CD4-positive, alpha-beta memory T cell (primary cell): Measurements from ENCODE around the gene PRKCD. TPM values are rescaled to one million over a fixed set of nuclear protein-coding genes. Genes with fewer than 3 reads are reported as not detected.
A peak's percentile ranks its signal among the peaks of the same experiment; 100 is the strongest.

Source experiments
- CTCF ChIA-PET: fragments of 350-600 bp; sonication (Branson Sonifier 250); formaldehyde crosslinking; loops from one replicate; lab custom pipeline; 2021; ENCODE audit warnings: inconsistent platforms; ENCODE audit not compliant: partially characterized antibody; lab: Charles Lee
- POLR2A ChIA-PET: fragments of 350-600 bp; sonication (Branson Sonifier 250); formaldehyde crosslinking; loops from one replicate; lab custom pipeline; 2021; ENCODE audit not compliant: partially characterized antibody; lab: Charles Lee
- DNase-seq, 5 donors: peaks; one replicate each; pipeline versions ENCODE4 v3.0.0 to v3.0.0-alpha.2; 2020 to 2022; ENCODE audit warnings: mixed read lengths in 1 of 5
- H3K27ac ChIP-seq: one replicate; pipeline ENCODE4 v1.7.0; 2013; ENCODE audit warnings: low read depth, low read length
- H3K27me3 ChIP-seq: 2 replicates; pipeline ENCODE4 v1.7.0; 2013; ENCODE audit warnings: mild to moderate bottlenecking, low read length, moderate library complexity; ENCODE audit not compliant: insufficient read depth
- H3K36me3 ChIP-seq: 2 replicates; pipeline ENCODE4 v1.7.0; 2013; ENCODE audit warnings: mild to moderate bottlenecking, low read length, moderate library complexity; ENCODE audit not compliant: insufficient read depth
- H3K4me1 ChIP-seq: 2 replicates; pipeline ENCODE4 v1.7.0; 2013; ENCODE audit warnings: mild to moderate bottlenecking, low read length, moderate library complexity; ENCODE audit not compliant: insufficient read depth
- H3K4me3 ChIP-seq, 2 donors: one replicate each; pipeline ENCODE4 v1.7.0; 2013; ENCODE audit warnings: low read length in 2 of 2, mild to moderate bottlenecking in 1 of 2
- H3K9me3 ChIP-seq, 2 donors: one replicate each; pipeline ENCODE4 v1.7.0; 2013; ENCODE audit warnings: low read length in 2 of 2, control low read depth in 1 of 2; ENCODE audit not compliant: control insufficient read depth in 1 of 2
- H3K27ac Mint-ChIP-seq, 7 donors: one replicate each; pipeline ENCODE4 v1.8.0; 2020 to 2021; ENCODE audit warnings: mixed read lengths in 7 of 7, mild to moderate bottlenecking in 6 of 7, inconsistent platforms in 3 of 7, moderate library complexity in 3 of 7
- H3K27me3 Mint-ChIP-seq, 2 donors: one replicate each; pipeline ENCODE4 v1.8.0; 2020 to 2021; ENCODE audit warnings: mixed read lengths in 2 of 2
- H3K36me3 Mint-ChIP-seq, 2 donors: one replicate each; pipeline ENCODE4 v1.8.0; 2020 to 2021; ENCODE audit warnings: mixed read lengths in 2 of 2, inconsistent platforms in 1 of 2, mild to moderate bottlenecking in 1 of 2
- H3K4me1 Mint-ChIP-seq, 4 donors: one replicate each; pipeline ENCODE4 v1.8.0; 2020 to 2021; ENCODE audit warnings: mixed read lengths in 4 of 4, mild to moderate bottlenecking in 1 of 4
- H3K4me3 Mint-ChIP-seq, 8 donors: one replicate each; pipeline ENCODE4 v1.8.0; 2020 to 2021; ENCODE audit warnings: mixed read lengths in 8 of 8, mild to moderate bottlenecking in 7 of 8, moderate library complexity in 6 of 8, inconsistent platforms in 3 of 8
- H3K9me3 Mint-ChIP-seq, 8 donors: one replicate each; pipeline ENCODE4 v1.8.0; 2020 to 2021; ENCODE audit warnings: mixed read lengths in 8 of 8, mild to moderate bottlenecking in 5 of 8, inconsistent platforms in 3 of 8, moderate library complexity in 1 of 8
- intact Hi-C: fragments of 100-400 bp; cut with micrococcal nuclease; formaldehyde crosslinking; loops from one replicate; pipeline ENCODE4 v1.15.1; 2023
- polyA plus RNA-seq, 2 donors: library from polyadenylated mRNA; unstranded; fragments of 300-500 nt; fragmentation: Illumina TruSeq; gene quantifications; one replicate each; pipeline ENCODE4 v1.2.3, GENCODE V29; 2021
- total RNA-seq, 2 experiments: library from RNA; stranded (reverse); gene quantifications; one replicate each; pipeline ENCODE4 v1.2.3, GENCODE V29; 2021

The PRKCD gene
- total and polyA plus RNA-seq, 4 experiments from 2014 or later = 6.6 to 26.4 (median 16.1) TPM

- Histone ChIP-seq H3K36me3 (peaks cover 19% of the 10 kb centered on the region), H3K27me3 (no peaks in the 10 kb centered on the region), H3K4me3 (no peak overlapping the region), H3K9me3 (no peaks in the 10 kb centered on the region), H3K27ac (no peak overlapping the region), H3K4me1 (no peaks in the 10 kb centered on the region)
- Mint-ChIP-seq H3K27ac (peak overlapping the region in 1 of 7 donors; percentile 25), H3K9me3 (peaks cover 0 to 3% (median 0%) of the 10 kb centered on the region in 8 donors), H3K27me3 (no peaks in the 10 kb centered on the region), H3K4me3 (no peak overlapping the region), H3K4me1 (no peaks in the 10 kb centered on the region), H3K36me3 (peaks cover 22 to 69% of the 10 kb centered on the region in 2 donors)
- DNase-seq = no peak
- ChIA-PET POLR2A (no interaction called here), CTCF (interaction anchor here (0.7 kb wide), 1 partner anchor 72 kb away, joined by 3 read pairs; no protein-coding TSS in a partner anchor)
- intact Hi-C loops = no loop called here
Measured at GRCh38 chr3:53186726-53187125, 25.7 kb downstream of the PRKCD start.

- H3K4me1 Mint-ChIP-seq = no peaks in the 10 kb centered on the region
- DNase-seq = no peak
- peak overlapping the region in 1 of 7 donors; percentile 68 for H3K27ac Mint-ChIP-seq
- no peaks in the 10 kb centered on the region for H3K9me3 ChIP-seq
- intact Hi-C loops = no loop called here
- no peak overlapping the region for H3K27ac ChIP-seq
- H3K4me3 Mint-ChIP-seq = peak overlapping the region in 1 of 8 donors; percentile 60
- H3K4me1 ChIP-seq = no peaks in the 10 kb centered on the region
- ChIA-PET POLR2A (no interaction called here), CTCF (interaction anchor here (0.7 kb wide), 1 partner anchor 73 kb away, joined by 3 read pairs; no protein-coding TSS in a partner anchor)
- peaks cover 28 to 65% of the 10 kb centered on the region in 2 donors for H3K36me3 Mint-ChIP-seq
- no peaks in the 10 kb centered on the region for H3K27me3 Mint-ChIP-seq
- H3K4me3 ChIP-seq = no peak overlapping the region
- H3K27me3 ChIP-seq = no peaks in the 10 kb centered on the region
- peaks cover 0 to 3% (median 0%) of the 10 kb centered on the region in 8 donors for H3K9me3 Mint-ChIP-seq
- H3K36me3 ChIP-seq = peaks cover 18% of the 10 kb centered on the region
Measured at GRCh38 chr3:53187430-53187829, 26.4 kb downstream of the PRKCD start.

GRCh38 chr3:53188136-53188685 lies 27.2 kb downstream of the PRKCD start:
- H3K27ac Mint-ChIP-seq = no peak overlapping the region
- Histone ChIP-seq H3K27ac (no peak overlapping the region), H3K27me3 (no peaks in the 10 kb centered on the region), H3K4me3 (no peak overlapping the region), H3K4me1 (no peaks in the 10 kb centered on the region), H3K9me3 (no peaks in the 10 kb centered on the region), H3K36me3 (peaks cover 16% of the 10 kb centered on the region)
- ChIA-PET POLR2A (no interaction called here), CTCF (no interaction called here)
- H3K4me1 Mint-ChIP-seq = peaks cover 0 to 1% (median 0%) of the 10 kb centered on the region in 4 donors
- DNase-seq = no peak
- peaks cover 25 to 63% of the 10 kb centered on the region in 2 donors for H3K36me3 Mint-ChIP-seq
- no peak overlapping the region for H3K4me3 Mint-ChIP-seq
- H3K27me3 Mint-ChIP-seq = no peaks in the 10 kb centered on the region
- intact Hi-C loops = no loop called here
- peaks cover 0 to 3% (median 0%) of the 10 kb centered on the region in 8 donors for H3K9me3 Mint-ChIP-seq

- H3K9me3 Mint-ChIP-seq = peaks cover 0 to 3% (median 0%) of the 10 kb centered on the region in 8 donors
- CTCF ChIA-PET = no interaction called here
- peaks cover 25 to 60% of the 10 kb centered on the region in 2 donors for H3K36me3 Mint-ChIP-seq
- Histone ChIP-seq H3K27ac (no peak overlapping the region), H3K9me3 (no peaks in the 10 kb centered on the region), H3K4me1 (no peaks in the 10 kb centered on the region), H3K4me3 (no peak overlapping the region), H3K36me3 (peaks cover 16% of the 10 kb centered on the region), H3K27me3 (no peaks in the 10 kb centered on the region)
- intact Hi-C loops = no loop called here
- POLR2A ChIA-PET = no interaction called here
- no peak overlapping the region for H3K4me3 Mint-ChIP-seq
- H3K4me1 Mint-ChIP-seq = peaks cover 0 to 1% (median 0%) of the 10 kb centered on the region in 4 donors
- no peaks in the 10 kb centered on the region for H3K27me3 Mint-ChIP-seq
- H3K27ac Mint-ChIP-seq = no peak overlapping the region
- DNase-seq = no peak
Measured at GRCh38 chr3:53188720-53189119, 27.7 kb downstream of the PRKCD start.

- intact Hi-C loops = no loop called here
- Mint-ChIP-seq H3K27me3 (no peaks in the 10 kb centered on the region), H3K4me3 (no peak overlapping the region), H3K4me1 (peaks cover 0 to 1% (median 0%) of the 10 kb centered on the region in 4 donors), H3K36me3 (peaks cover 25 to 56% of the 10 kb centered on the region in 2 donors), H3K9me3 (peaks cover 0 to 3% (median 0%) of the 10 kb centered on the region in 8 donors), H3K27ac (no peak overlapping the region)
- Histone ChIP-seq H3K27ac (no peak overlapping the region), H3K9me3 (no peaks in the 10 kb centered on the region), H3K36me3 (peaks cover 16% of the 10 kb centered on the region), H3K27me3 (no peaks in the 10 kb centered on the region), H3K4me1 (no peaks in the 10 kb centered on the region), H3K4me3 (no peak overlapping the region)
- DNase-seq = no peak
- POLR2A ChIA-PET = no interaction called here
- CTCF ChIA-PET = no interaction called here
Measured at GRCh38 chr3:53189276-53189675, 28.3 kb downstream of the PRKCD start.

GRCh38 chr3:53190659-53191058 lies 29.6 kb downstream of the PRKCD start:
- Histone ChIP-seq H3K4me1 (peaks cover 4% of the 10 kb centered on the region), H3K9me3 (no peaks in the 10 kb centered on the region), H3K27me3 (no peaks in the 10 kb centered on the region), H3K27ac (no peak overlapping the region), H3K36me3 (peaks cover 12% of the 10 kb centered on the region), H3K4me3 (no peak overlapping the region)
- Mint-ChIP-seq H3K36me3 (peaks cover 16 to 43% of the 10 kb centered on the region in 2 donors), H3K4me1 (peaks cover 2 to 7% (median 5%) of the 10 kb centered on the region in 4 donors), H3K27me3 (no peaks in the 10 kb centered on the region), H3K9me3 (peaks cover 0 to 3% (median 0%) of the 10 kb centered on the region in 8 donors), H3K4me3 (no peak overlapping the region), H3K27ac (no peak overlapping the region)
- intact Hi-C loops = no loop called here
- ChIA-PET CTCF (interaction anchor here (1.1 to 1.5 kb wide), 4 partner anchors 71 to 81 kb away, joined by 3 to 4 read pairs (median 4); no protein-coding TSS in a partner anchor), POLR2A (no interaction called here)
- no peak for DNase-seq

GRCh38 chr3:53191836-53192480 lies 30.9 kb downstream of the PRKCD start:
- intact Hi-C loops = no loop called here
- Histone ChIP-seq H3K27ac (no peak overlapping the region), H3K36me3 (peaks cover 12% of the 10 kb centered on the region), H3K4me1 (peaks cover 8% of the 10 kb centered on the region), H3K9me3 (no peaks in the 10 kb centered on the region), H3K4me3 (no peak overlapping the region), H3K27me3 (no peaks in the 10 kb centered on the region)
- peak overlapping the region in 3 of 7 donors; percentile 10 to 32 (median 24) for H3K27ac Mint-ChIP-seq
- peaks cover 0 to 3% (median 0%) of the 10 kb centered on the region in 8 donors for H3K9me3 Mint-ChIP-seq
- DNase-seq = no peak
- ChIA-PET CTCF (interaction anchor here (0.9 to 1.9 kb wide), 9 partner anchors 13 to 83 kb away, joined by 3 to 9 read pairs (median 4); no protein-coding TSS in a partner anchor), POLR2A (no interaction called here)
- peaks cover 2 to 9% (median 6%) of the 10 kb centered on the region in 4 donors for H3K4me1 Mint-ChIP-seq
- H3K36me3 Mint-ChIP-seq = peaks cover 14 to 34% of the 10 kb centered on the region in 2 donors
- H3K4me3 Mint-ChIP-seq = no peak overlapping the region
- H3K27me3 Mint-ChIP-seq = no peaks in the 10 kb centered on the region
